GM18498 (cell line): Measurements from ENCODE around the gene GNG13.
"Not testable (repeated sequence)": the region's sequence is repeated elsewhere in the genome, so short reads cannot be mapped to it uniquely, and the experiment has no call there.

Source experiments
- ATAC-seq: cut with Tn5 transposase; IDR thresholded peaks from one replicate; pipeline ENCODE4 v1.9.1; 2021; ENCODE audit warnings: mild to moderate bottlenecking, moderate library complexity; ENCODE audit not compliant: unreplicated experiment

Gene GNG13

GRCh38 chr16:781346-782010 is 19.1 kb downstream of the GNG13 start:
- no peak for ATAC-seq

GRCh38 chr16:780296-780695 is 20.2 kb downstream of the GNG13 start:
- no peak for ATAC-seq

- ATAC-seq: no peak
These were observed 21.0 kb downstream of the GNG13 start for GRCh38 chr16:779561-779960.

- no peak for ATAC-seq
These were observed 21.5 kb downstream of the GNG13 start for GRCh38 chr16:778909-779527.

- ATAC-seq: no peak
These were observed 22.1 kb downstream of the GNG13 start for GRCh38 chr16:778447-778846.

- ATAC-seq: no peak
These were observed 22.7 kb downstream of the GNG13 start for GRCh38 chr16:777826-778225.

GRCh38 chr16:776824-777223 is 23.7 kb downstream of the GNG13 start:
- ATAC-seq: no peak

- not testable (repeated sequence) for ATAC-seq
These were observed 24.2 kb downstream of the GNG13 start for GRCh38 chr16:776298-776697.

GRCh38 chr16:775236-775796 is 25.2 kb downstream of the GNG13 start:
- no peak for ATAC-seq

GRCh38 chr16:774086-775001 is 26.2 kb downstream of the GNG13 start:
- no peak for ATAC-seq

GRCh38 chr16:772959-773358 is 27.6 kb downstream of the GNG13 start:
- no peak for ATAC-seq

GRCh38 chr16:770411-770810 is 30.1 kb downstream of the GNG13 start:
- no peak for ATAC-seq

- ATAC-seq: no peak
These were observed 30.6 kb downstream of the GNG13 start for GRCh38 chr16:769934-770333.

GRCh38 chr16:769184-769784 is 31.2 kb downstream of the GNG13 start:
- no peak for ATAC-seq

GRCh38 chr16:768428-768827 is 32.1 kb downstream of the GNG13 start:
- ATAC-seq: no peak

GRCh38 chr16:767743-768235 is 32.7 kb downstream of the GNG13 start:
- ATAC-seq: no peak

- no peak for ATAC-seq
These were observed 33.5 kb downstream of the GNG13 start for GRCh38 chr16:766820-767640.

- no peak for ATAC-seq
These were observed 34.3 kb downstream of the GNG13 start for GRCh38 chr16:766008-766819.

- no peak for ATAC-seq
These were observed 35.1 kb downstream of the GNG13 start for GRCh38 chr16:765488-765865.
